CD4-positive, alpha-beta T cell (primary cell): ENCODE data around the gene ZNF223. TPM values are rescaled to one million over a fixed set of nuclear protein-coding genes. Genes with fewer than 3 reads are reported as not detected.

ENCODE experiments used
- ATAC-seq: fragments of 200-7000 bp; cut with Tn5 transposase; one replicate; pipeline ENCODE4 v1.10.0; 2022; ENCODE audit warnings: mild to moderate bottlenecking; ENCODE audit not compliant: poor library complexity
- CTCF ChIA-PET: fragments of 350-600 bp; sonication (Branson Sonifier 250); formaldehyde crosslinking; loops from one replicate; lab custom pipeline; 2021; ENCODE audit warnings: antibody characterized with exemption, inconsistent platforms; lab: Charles Lee
- POLR2A ChIA-PET: fragments of 350-600 bp; sonication (Branson Sonifier 250); formaldehyde crosslinking; loops from one replicate; lab custom pipeline; 2021; ENCODE audit warnings: antibody characterized with exemption, inconsistent platforms; lab: Charles Lee
- DNase-seq, 14 experiments: peaks; one replicate each; pipeline ENCODE4 v3.0.0-alpha.2; 2013 to 2020; ENCODE audit warnings: mixed read lengths in 2 of 14
- H3K27ac ChIP-seq, 2 donors: one replicate each; pipeline versions ENCODE4 v1.5.1 to v1.7.0; 2013; ENCODE audit warnings: low read length in 2 of 2, low read depth in 1 of 2, mild to moderate bottlenecking in 1 of 2
- H3K27me3 ChIP-seq, 2 experiments: 1 replicate in 1 of 2; 2 replicates in 1 of 2; pipeline versions ENCODE4 v1.6.1 to v1.7.0; 2013; ENCODE audit warnings: low read length in 2 of 2, control low read depth in 1 of 2, mild to moderate bottlenecking in 1 of 2, moderate library complexity in 1 of 2; ENCODE audit not compliant: insufficient read depth in 2 of 2, control insufficient read depth in 1 of 2
- H3K36me3 ChIP-seq: one replicate; pipeline ENCODE4 v1.6.1; 2013; ENCODE audit warnings: low read length, control low read depth; ENCODE audit not compliant: insufficient read depth
- H3K4me1 ChIP-seq: one replicate; pipeline ENCODE4 v1.6.1; 2013; ENCODE audit warnings: low read length, control low read depth; ENCODE audit not compliant: insufficient read depth
- H3K4me3 ChIP-seq: one replicate; pipeline ENCODE4 v1.5.1; 2013; ENCODE audit warnings: mild to moderate bottlenecking, low read length, moderate library complexity
- H3K9me3 ChIP-seq, 2 experiments: 1 replicate in 1 of 2; 2 replicates in 1 of 2; pipeline versions ENCODE4 v1.6.1 to v1.7.0; 2013; ENCODE audit warnings: low read length in 2 of 2, mild to moderate bottlenecking in 2 of 2, control low read depth in 1 of 2, moderate library complexity in 1 of 2; ENCODE audit not compliant: control insufficient read depth in 1 of 2, insufficient read depth in 1 of 2
- H3K27ac Mint-ChIP-seq: one replicate; pipeline ENCODE4 v1.8.0; 2020; ENCODE audit warnings: mixed read lengths
- H3K27me3 Mint-ChIP-seq: one replicate; pipeline ENCODE4 v1.8.0; 2021; ENCODE audit warnings: mixed read lengths
- H3K36me3 Mint-ChIP-seq: one replicate; pipeline ENCODE4 v1.8.0; 2021; ENCODE audit warnings: low read depth, mixed read lengths
- H3K4me1 Mint-ChIP-seq: one replicate; pipeline ENCODE4 v1.8.0; 2021; ENCODE audit warnings: low read depth, mixed read lengths
- H3K4me3 Mint-ChIP-seq: one replicate; pipeline ENCODE4 v1.8.0; 2020; ENCODE audit warnings: mild to moderate bottlenecking, mixed read lengths
- H3K9me3 Mint-ChIP-seq: one replicate; pipeline ENCODE4 v1.8.0; 2020; ENCODE audit warnings: mixed read lengths
- CTCF ChIP-seq: fragments of 200-600 bp; IDR thresholded peaks from one replicate; pipeline ENCODE4 v1.8.0; 2022; ENCODE audit warnings: antibody characterized with exemption, mild to moderate bottlenecking
- intact Hi-C, 2 experiments: fragments of 100-400 bp; cut with DNase I in 1 of 2; cut with micrococcal nuclease in 1 of 2; formaldehyde crosslinking; loops; one replicate each; pipeline versions ENCODE4 v1.15.1 to v1.9.0; 2023 to 2025; cut with DNase I, micrococcal nuclease
- total RNA-seq, 174 experiments: library from RNA in 2 of 174; stranded (reverse) in 2 of 174; gene quantifications; one replicate each; pipeline ENCODE4 v1.2.3 and lab custom pipeline; 2021 to 2026

Gene ZNF223
- total RNA-seq, 2 experiments from 2014 or later = 0.67 to 1.1 TPM

DNA sequence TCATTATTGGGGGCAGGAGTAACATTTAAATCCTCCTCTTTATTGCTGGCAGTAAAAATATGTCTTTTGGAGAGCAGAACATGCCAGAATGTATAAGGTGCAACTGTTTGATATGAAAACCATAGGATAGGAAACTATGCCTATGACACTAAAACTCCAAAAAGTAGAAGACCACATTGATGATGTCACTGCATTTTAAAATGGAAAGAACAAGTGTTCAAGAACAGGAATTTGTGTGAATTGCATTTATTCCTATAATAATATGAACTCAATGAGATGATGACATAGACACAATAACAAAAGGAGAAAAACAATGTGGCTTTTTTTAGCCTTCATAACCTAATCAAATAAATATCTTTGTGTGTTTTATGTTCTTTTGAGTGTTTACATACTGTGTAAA is 57.6 kb downstream of the ZNF223 start:
- H3K9me3 Mint-ChIP-seq = peaks cover 20% of the 10 kb centered on the region
- H3K9me3 ChIP-seq = peaks cover 21 to 68% of the 10 kb centered on the region in 2 experiments
- H3K4me1 Mint-ChIP-seq = peaks cover 27% of the 10 kb centered on the region
- H3K36me3 ChIP-seq = peaks cover 19% of the 10 kb centered on the region
- ATAC-seq (no peak), DNase-seq (no peak)
- no peak overlapping the region for H3K4me3 ChIP-seq
- H3K27me3 Mint-ChIP-seq = no peaks in the 10 kb centered on the region
- CTCF ChIA-PET = interaction anchor here (1.6 kb wide), 1 partner anchor 14 kb away, joined by 4 read pairs; no protein-coding TSS in a partner anchor
- H3K36me3 Mint-ChIP-seq = peaks cover 84% of the 10 kb centered on the region
- no peak for TF ChIP-seq CTCF
- H3K4me3 Mint-ChIP-seq = no peak overlapping the region
- no peaks in the 10 kb centered on the region for H3K27me3 ChIP-seq
- intact Hi-C loops = no loop called here
- H3K27ac Mint-ChIP-seq = no peak overlapping the region
- no peak overlapping the region for H3K27ac ChIP-seq
- POLR2A ChIA-PET = no interaction called here
- H3K4me1 ChIP-seq = peaks cover 15% of the 10 kb centered on the region

GRCh38 chr19:44111910-44112463 is 60.2 kb downstream of the ZNF223 start:
- Mint-ChIP-seq H3K27me3 (no peaks in the 10 kb centered on the region), H3K9me3 (peaks cover 15% of the 10 kb centered on the region), H3K4me3 (peak overlapping the region; percentile 95), H3K36me3 (peaks cover 79% of the 10 kb centered on the region), H3K4me1 (peaks cover 37% of the 10 kb centered on the region), H3K27ac (peak overlapping the region; percentile 10)
- ChIA-PET CTCF (interaction anchor here (2.2 kb wide), 1 partner anchor 17 kb away, joined by 8 read pairs; the partner anchor contains the start of gene ZNF224), POLR2A (interaction anchor here (3.9 kb wide), 1 partner anchor 17 kb away, joined by 18 read pairs; no protein-coding TSS in a partner anchor)
- H3K27ac ChIP-seq = no peak overlapping the region
- peaks cover 14 to 46% of the 10 kb centered on the region in 2 experiments for H3K9me3 ChIP-seq
- ATAC-seq = no peak
- no peak overlapping the region for H3K4me3 ChIP-seq
- TF ChIP-seq CTCF = no peak
- intact Hi-C loops = loop anchor here in 1 of 2 experiments (2.0 to 10.0 kb wide), 5 partner anchors 17 to 193 kb away; partner anchors contain the start of genes ZNF224, ZNF226, ZNF230 and ZNF235
- peaks cover 17% of the 10 kb centered on the region for H3K4me1 ChIP-seq
- H3K27me3 ChIP-seq = no peaks in the 10 kb centered on the region
- peaks cover 10% of the 10 kb centered on the region for H3K36me3 ChIP-seq
- peak in 2 of 14 experiments; percentile 10 to 15 for DNase-seq

GRCh38 chr19:44112802-44113137 is 60.9 kb downstream of the ZNF223 start:
- ATAC-seq = no peak
- Histone ChIP-seq H3K4me3 (peak overlapping the region; percentile 75), H3K36me3 (peaks cover 12% of the 10 kb centered on the region), H3K27me3 (no peaks in the 10 kb centered on the region), H3K27ac (no peak overlapping the region), H3K4me1 (peaks cover 17% of the 10 kb centered on the region), H3K9me3 (peaks cover 12 to 38% of the 10 kb centered on the region in 2 experiments)
- H3K9me3 Mint-ChIP-seq = peaks cover 14% of the 10 kb centered on the region
- ChIA-PET POLR2A (interaction anchor here (3.9 kb wide), 1 partner anchor 18 kb away, joined by 18 read pairs; no protein-coding TSS in a partner anchor), CTCF (interaction anchor here (2.2 kb wide), 1 partner anchor 18 kb away, joined by 8 read pairs; the partner anchor contains the start of gene ZNF224)
- no peaks in the 10 kb centered on the region for H3K27me3 Mint-ChIP-seq
- H3K4me3 Mint-ChIP-seq = peak overlapping the region; percentile 95
- H3K4me1 Mint-ChIP-seq = peaks cover 37% of the 10 kb centered on the region
- no peak for DNase-seq
- no peak for TF ChIP-seq CTCF
- intact Hi-C loops = loop anchor here in 1 of 2 experiments (1.0 to 10.0 kb wide), 6 partner anchors 18 to 192 kb away; partner anchors contain the start of genes ZNF224, ZNF226, ZNF230 and ZNF235
- H3K27ac Mint-ChIP-seq = peak overlapping the region; percentile 57
- H3K36me3 Mint-ChIP-seq = peaks cover 79% of the 10 kb centered on the region
